Activated CD8-positive, alpha-beta memory T cell treated with anti-CD3 and anti-CD28 coated beads, Interleukin-2, amount 50 U/mL, for 1 hour (primary cell): ENCODE data around the gene USP2.

Experiments
- DNase-seq: peaks from one replicate; pipeline ENCODE4 v3.0.0-alpha.2; 2020; ENCODE audit errors: extremely low read depth

USP2 gene

GRCh38 chr11:119323532-119324033 lies 57.9 kb downstream of the USP2 start:
- DNase-seq = no peak

GRCh38 chr11:119322921-119323531 lies 58.5 kb downstream of the USP2 start:
- no peak for DNase-seq

GRCh38 chr11:119322360-119322739 lies 59.1 kb downstream of the USP2 start:
- DNase-seq = no peak

- DNase-seq = no peak
Measured at GRCh38 chr11:119320776-119321524, 60.5 kb downstream of the USP2 start.

GRCh38 chr11:119320240-119320775 lies 61.2 kb downstream of the USP2 start:
- DNase-seq = no peak

- DNase-seq = no peak
Measured at GRCh38 chr11:119319700-119320239, 61.7 kb downstream of the USP2 start.

- no peak for DNase-seq
Measured at GRCh38 chr11:119319136-119319699, 62.3 kb downstream of the USP2 start.

- no peak for DNase-seq
Measured at GRCh38 chr11:119318240-119319135, 63.0 kb downstream of the USP2 start.

- no peak for DNase-seq
Measured at GRCh38 chr11:119317592-119318239, 63.8 kb downstream of the USP2 start.

GRCh38 chr11:119316729-119317591 lies 64.5 kb downstream of the USP2 start, which contains the start of gene MCAM:
MCAM (minus strand) TSS chr11:119317130; CDS start chr11:119317101, 29 bp downstream.
- no peak for DNase-seq

- DNase-seq = no peak
Measured at GRCh38 chr11:119316016-119316728, 65.3 kb downstream of the USP2 start.

GRCh38 chr11:119315131-119316015 lies 66.1 kb downstream of the USP2 start:
- no peak for DNase-seq

- no peak for DNase-seq
Measured at GRCh38 chr11:119314726-119315125, 66.8 kb downstream of the USP2 start.

GRCh38 chr11:119310682-119311052 lies 70.8 kb downstream of the USP2 start:
- no peak for DNase-seq

GRCh38 chr11:119309953-119310681 lies 71.4 kb downstream of the USP2 start:
- DNase-seq = no peak

GRCh38 chr11:119309411-119309810 lies 72.1 kb downstream of the USP2 start:
- DNase-seq = no peak

- no peak for DNase-seq
Measured at GRCh38 chr11:119307974-119308373, 73.5 kb downstream of the USP2 start.
